Transverse colon (tissue), 4 donors: ENCODE results near the gene GTF3C5.

Source experiments
- CTCF ChIP-seq, 5 experiments: fragments of 200-600 bp in 3 of 5; fragments of 450-650 bp in 2 of 5; sonication (generic) in 3 of 5; IDR thresholded peaks; 1 replicate in 2 of 5; 2 replicates in 3 of 5; pipeline ENCODE4 v1.5.1; 2016 to 2017; ENCODE audit warnings: antibody characterized with exemption in 5 of 5, inconsistent platforms in 3 of 5, mild to moderate bottlenecking in 2 of 5, moderate library complexity in 1 of 5
- EP300 ChIP-seq: sonication (generic); formaldehyde crosslinking; IDR thresholded peaks from one replicate; pipeline ENCODE4 v1.6.1; 2017; ENCODE audit warnings: antibody characterized with exemption, low read depth
- POLR2A ChIP-seq: fragments of 450-650 bp; IDR thresholded peaks from one replicate; pipeline ENCODE4 v1.6.1; 2016; ENCODE audit warnings: antibody characterized with exemption, mild to moderate bottlenecking, moderate library complexity
- POLR2AphosphoS5 ChIP-seq, 3 donors: sonication (generic); formaldehyde crosslinking; IDR thresholded peaks; one replicate each; pipeline ENCODE4 v1.6.1; 2016; ENCODE audit warnings: antibody characterized with exemption in 3 of 3

GRCh38 chr9:133103987-133104505 lies 73.2 kb downstream of the GTF3C5 start:
- TF ChIP-seq CTCF (IDR thresholded peaks at IDR 0.05), result no peak
- no peak for TF ChIP-seq EP300
- TF ChIP-seq POLR2A, result no peak
- no peak for TF ChIP-seq POLR2AphosphoS5 (IDR thresholded peaks at IDR 0.05)
